GM23338 (cell line): ENCODE data around the gene AKR1C4.

Source experiments
- CREB1 ChIP-seq: fragments of 250-450 bp; sonication (Bioruptor Pico); IDR thresholded peaks from 2 replicates; pipeline ENCODE4 v1.5.0; 2020; ENCODE audit warnings: low read depth, mild to moderate bottlenecking, moderate library complexity
- EZH2 ChIP-seq: fragments of 200-600 bp; sonication (generic); IDR thresholded peaks from one replicate; pipeline ENCODE4 v1.8.0; 2017; ENCODE audit warnings: antibody characterized with exemption, mild to moderate bottlenecking, low read depth; ENCODE audit not compliant: unreplicated experiment
- EZH2phosphoT487 ChIP-seq: fragments of 200-600 bp; sonication (generic); IDR thresholded peaks from one replicate; pipeline ENCODE4 v1.8.1; 2018; ENCODE audit warnings: antibody characterized with exemption; ENCODE audit not compliant: unreplicated experiment
- JUNB ChIP-seq: IDR thresholded peaks from one replicate; pipeline ENCODE4 v1.6.1; 2016; ENCODE audit warnings: antibody characterized with exemption; ENCODE audit not compliant: unreplicated experiment
- POLR2AphosphoS5 ChIP-seq: IDR thresholded peaks from 2 replicates; pipeline ENCODE4 v1.6.1; 2016; ENCODE audit warnings: antibody characterized with exemption, low read depth
- ZNF331 ChIP-seq: fragments of 250-450 bp; sonication (Bioruptor Pico); IDR thresholded peaks from 2 replicates; pipeline ENCODE4 v1.5.0; 2020; ENCODE audit warnings: low read depth, mild to moderate bottlenecking, moderate library complexity
- TF ChIP-seq, protein P1 (sequence below), 2 experiments: fragments of 200-600 bp in 1 of 2; sonication (generic) in 1 of 2; conservative IDR thresholded peaks; 2 replicates each; pipeline versions ENCODE4 v1.5.1 to v1.6.1; 2016 to 2017; ENCODE audit warnings: antibody characterized with exemption in 2 of 2, low read depth in 2 of 2, mild to moderate bottlenecking in 2 of 2, moderate library complexity in 1 of 2

DNA sequence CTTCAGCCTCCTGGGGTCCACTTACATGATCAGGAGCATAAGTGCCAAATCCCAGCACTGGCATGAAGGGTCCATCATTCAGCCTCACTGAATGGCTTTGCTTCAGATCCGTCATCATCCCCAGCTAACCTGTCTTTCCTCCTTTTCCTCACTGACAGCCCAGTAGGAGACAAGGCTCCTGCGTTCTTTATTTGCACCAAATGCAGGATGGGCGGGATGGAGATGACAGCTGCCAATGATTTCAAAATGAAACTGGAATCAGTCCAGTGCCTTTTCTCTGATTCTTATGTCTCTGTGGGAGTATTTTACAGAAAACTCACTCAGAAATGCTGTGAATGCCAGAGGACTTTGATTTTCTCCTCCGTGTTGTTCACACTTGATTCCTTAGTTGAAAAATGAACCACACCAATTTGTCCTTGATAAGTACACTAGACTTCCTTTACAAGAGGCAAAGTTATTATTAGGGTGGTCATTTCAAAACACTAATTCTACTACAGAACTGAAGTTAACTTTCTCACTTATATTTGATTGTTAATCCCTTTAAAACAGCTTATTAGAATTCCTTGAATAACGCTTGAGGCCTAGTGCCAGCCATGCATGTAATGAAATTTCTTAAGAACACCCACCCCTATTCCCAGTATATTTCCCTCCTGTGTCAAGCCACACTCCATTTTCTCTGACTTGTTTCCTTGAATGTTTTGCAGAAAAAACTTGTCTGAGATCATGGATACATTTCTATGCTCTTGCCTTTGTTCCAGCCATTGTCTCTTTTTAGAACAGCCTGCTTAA is 11.5 kb upstream of the AKR1C4 start, which contains the start of gene AKR1C8:
- TF ChIP-seq, protein P1, sequence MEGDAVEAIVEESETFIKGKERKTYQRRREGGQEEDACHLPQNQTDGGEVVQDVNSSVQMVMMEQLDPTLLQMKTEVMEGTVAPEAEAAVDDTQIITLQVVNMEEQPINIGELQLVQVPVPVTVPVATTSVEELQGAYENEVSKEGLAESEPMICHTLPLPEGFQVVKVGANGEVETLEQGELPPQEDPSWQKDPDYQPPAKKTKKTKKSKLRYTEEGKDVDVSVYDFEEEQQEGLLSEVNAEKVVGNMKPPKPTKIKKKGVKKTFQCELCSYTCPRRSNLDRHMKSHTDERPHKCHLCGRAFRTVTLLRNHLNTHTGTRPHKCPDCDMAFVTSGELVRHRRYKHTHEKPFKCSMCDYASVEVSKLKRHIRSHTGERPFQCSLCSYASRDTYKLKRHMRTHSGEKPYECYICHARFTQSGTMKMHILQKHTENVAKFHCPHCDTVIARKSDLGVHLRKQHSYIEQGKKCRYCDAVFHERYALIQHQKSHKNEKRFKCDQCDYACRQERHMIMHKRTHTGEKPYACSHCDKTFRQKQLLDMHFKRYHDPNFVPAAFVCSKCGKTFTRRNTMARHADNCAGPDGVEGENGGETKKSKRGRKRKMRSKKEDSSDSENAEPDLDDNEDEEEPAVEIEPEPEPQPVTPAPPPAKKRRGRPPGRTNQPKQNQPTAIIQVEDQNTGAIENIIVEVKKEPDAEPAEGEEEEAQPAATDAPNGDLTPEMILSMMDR (conservative IDR thresholded peaks at IDR 0.05; ENCODE audit: low read depth in 2 of 2), result no peak
- no peak for TF ChIP-seq POLR2AphosphoS5
- TF ChIP-seq EZH2, result no peak
- TF ChIP-seq JUNB, result no peak
- no peak for TF ChIP-seq EZH2phosphoT487
- no peak for TF ChIP-seq CREB1 (CRISPR knock-in tag)
- no peak for TF ChIP-seq ZNF331 (CRISPR knock-in tag)
